NCI-H146 (cell line): Measurements from ENCODE around the gene AGPAT3.

Source experiments
- DNase-seq: peaks from one replicate; lab custom pipeline; 2025; lab: John Stamatoyannopoulos, UW

AGPAT3 gene

DNA sequence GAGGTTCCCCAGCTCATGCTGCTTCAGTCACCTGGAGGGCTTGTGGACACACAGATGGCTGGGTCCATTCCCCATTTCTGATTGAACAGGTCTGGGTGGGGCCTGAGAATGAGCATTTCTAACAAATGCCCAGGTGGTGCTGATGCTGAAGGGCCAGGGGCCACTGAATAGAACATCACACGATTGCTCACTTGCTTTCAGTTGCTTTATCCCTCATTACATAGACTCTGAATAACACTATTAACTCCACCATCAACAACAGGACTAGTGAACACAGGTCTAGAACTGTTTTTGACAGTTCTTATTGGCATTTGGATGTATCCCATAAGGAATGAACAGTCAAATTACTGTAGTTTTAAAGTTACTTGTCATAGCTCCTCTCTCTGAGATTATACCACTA is 159.2 kb downstream of the AGPAT3 start:
- no peak for DNase-seq

DNA sequence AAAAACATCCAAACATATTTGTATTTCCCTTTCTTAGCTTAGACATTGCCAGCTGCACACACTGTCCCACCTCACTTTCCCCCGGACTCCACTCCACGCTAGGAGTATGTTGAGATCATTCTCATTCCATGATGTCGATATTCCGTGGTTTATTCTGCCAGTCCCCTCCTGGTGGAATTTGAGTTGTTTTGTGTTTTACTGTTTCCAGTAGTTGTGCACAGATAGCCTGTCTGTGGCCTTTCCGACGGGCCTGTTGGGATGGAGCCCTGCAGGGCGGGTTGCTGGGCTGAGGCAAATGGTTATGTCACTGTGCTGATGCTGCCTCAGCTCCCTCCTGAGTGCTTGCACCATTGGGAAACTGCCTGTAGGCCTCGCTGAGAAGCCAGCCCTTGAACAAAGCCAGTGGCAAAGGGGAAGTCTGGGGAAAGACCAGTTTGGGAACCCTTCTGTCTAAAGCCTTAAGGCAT is 159.9 kb downstream of the AGPAT3 start:
- DNase-seq: no peak

DNA sequence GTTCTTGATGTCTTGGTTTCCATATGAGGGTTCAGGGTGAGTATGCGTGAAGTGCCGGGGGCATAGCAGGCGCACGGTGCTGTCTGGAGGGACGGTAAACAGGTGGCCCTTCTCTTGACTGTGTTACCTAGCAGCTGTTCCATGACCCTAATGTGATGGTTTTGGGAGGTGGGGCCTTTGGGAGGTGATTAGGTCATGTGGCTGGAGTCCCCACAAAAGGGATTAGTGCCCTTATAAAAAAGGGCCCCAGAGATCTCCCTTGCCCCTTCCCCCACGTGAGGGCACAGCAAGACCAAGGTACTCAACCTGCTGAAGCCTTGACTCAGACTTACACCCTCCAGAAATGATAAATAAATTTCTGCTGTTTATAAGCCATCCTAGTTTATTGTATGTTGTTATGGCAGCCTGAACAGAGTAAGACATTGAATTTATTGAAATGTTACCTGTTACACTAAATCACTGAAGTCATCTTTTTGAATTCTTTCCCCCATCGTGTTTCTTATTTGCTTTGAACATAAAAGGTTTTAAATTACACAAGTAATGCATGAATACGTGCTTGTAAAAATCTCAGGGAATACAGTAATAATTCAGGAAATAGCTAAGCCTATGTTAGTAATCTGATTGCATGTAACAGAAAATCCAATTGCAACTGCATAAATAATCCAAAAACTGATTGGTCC is 162.7 kb downstream of the AGPAT3 start:
- no peak for DNase-seq

DNA sequence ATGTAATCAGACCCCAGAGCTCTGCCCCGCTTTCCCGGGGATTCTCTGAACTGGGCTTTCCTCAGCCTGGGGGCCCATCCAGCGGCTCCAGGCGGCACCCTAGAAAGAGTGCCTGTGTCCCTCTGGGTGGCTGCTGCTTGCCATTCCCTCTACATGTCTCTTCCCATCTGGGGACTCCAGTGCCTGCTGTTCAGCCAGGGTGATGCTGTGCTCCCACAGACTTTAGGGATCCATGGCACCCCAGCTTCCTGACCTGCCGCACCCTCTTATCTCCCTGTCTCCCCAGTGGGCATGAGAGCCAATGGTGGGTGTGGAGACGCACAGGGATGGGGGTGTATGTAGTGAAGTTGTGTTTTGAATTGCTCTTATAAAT is 163.2 kb downstream of the AGPAT3 start:
- DNase-seq: no peak

DNA sequence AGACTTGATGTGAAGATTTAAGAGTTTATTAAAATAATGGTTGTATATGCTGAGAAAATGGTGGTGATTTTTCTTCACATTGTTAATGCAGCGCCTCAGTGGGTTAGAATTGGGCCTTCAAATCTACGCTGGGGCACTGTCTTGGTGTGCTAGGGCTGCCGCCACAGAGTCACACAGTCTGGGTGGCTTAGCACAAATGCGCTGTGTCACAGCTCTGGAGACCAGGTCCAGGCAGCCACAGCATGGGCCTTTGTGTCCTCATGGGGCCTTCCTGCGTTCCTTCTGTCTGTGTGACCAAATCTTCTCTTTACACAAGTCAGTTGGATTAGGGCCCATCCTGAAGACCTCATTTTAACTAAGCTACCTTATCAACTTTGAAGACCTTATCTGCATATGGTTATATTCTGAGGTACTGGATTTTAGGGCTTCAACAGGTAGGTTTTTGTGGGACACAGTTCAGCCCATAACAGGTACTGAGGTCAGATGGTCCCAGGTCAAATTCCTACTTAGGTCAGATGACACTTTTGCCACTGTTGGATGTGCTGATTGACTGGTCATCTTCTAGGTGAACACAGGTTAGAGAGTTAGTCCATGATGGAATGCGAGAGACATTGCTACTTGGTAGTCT is 164.6 kb downstream of the AGPAT3 start:
- no peak for DNase-seq

DNA sequence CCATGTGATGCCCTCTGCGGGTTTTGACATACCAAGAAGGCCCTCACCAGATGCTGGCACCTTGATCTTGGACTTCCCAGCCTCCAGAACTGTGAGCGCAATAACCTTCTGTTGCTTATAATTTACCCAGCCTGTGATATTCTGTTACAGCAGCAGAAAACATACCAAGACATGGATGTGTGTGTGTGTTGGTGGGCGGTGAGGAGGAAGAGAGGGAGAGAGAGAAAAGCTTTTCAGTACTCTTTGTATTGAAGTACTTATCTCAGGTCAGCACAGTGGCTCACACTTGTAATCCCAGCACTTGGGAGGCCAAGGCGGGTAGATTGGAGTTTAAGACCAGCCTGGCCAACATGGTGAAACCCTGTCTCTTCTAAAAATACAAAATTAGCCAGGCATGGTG is 170.2 kb downstream of the AGPAT3 start:
- no peak for DNase-seq
